GM12891 (cell line): ENCODE results near the gene GLRX3.

ENCODE experiments used
- POLR2A ChIP-seq: IDR thresholded peaks from 2 replicates; pipeline ENCODE4 v1.6.1; 2011; ENCODE audit warnings: low read depth, low read length, control low read depth
- POLR2AphosphoS5 ChIP-seq: IDR thresholded peaks from 2 replicates; pipeline ENCODE4 v1.6.1; 2011; ENCODE audit warnings: low read depth, low read length, control low read depth
- TAF1 ChIP-seq: IDR thresholded peaks from 2 replicates; pipeline ENCODE4 v1.6.1; 2011; ENCODE audit warnings: low read depth, low read length, control low read depth

DNA sequence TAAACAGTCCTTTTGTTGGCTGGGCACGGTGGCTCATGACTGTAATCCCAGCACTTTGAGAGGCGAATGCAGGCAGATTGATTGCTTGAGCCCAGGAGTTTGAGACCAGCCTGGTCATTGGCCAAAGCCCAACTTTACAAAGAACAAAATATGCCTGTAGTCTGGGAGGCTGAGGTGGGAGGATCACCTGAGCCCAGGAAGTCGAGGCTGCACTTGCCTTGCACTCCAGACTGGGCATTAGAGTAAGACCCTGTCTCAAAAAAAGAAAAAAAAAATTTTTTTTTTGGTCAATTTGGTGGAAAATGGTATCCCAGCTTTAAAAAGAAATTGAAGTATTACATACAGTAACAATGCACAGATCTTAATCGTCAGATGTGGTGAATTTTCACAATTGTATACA, 4.8 kb downstream of the GLRX3 start:
- no peak for TF ChIP-seq POLR2A
- TF ChIP-seq POLR2AphosphoS5, result no peak
- TF ChIP-seq TAF1, result no peak
